Right lobe of liver (tissue), 6 donors: ENCODE data around the gene KMT2E. TPM values are rescaled to one million over a fixed set of nuclear protein-coding genes. Genes with fewer than 3 reads are reported as not detected.
"Not testable (repeated sequence)": the region's sequence is repeated elsewhere in the genome, so short reads cannot be mapped to it uniquely, and the experiment has no call there.

Experiments used
- ATAC-seq, 4 donors: fragments of 200-7000 bp; cut with Tn5 transposase; one replicate each; pipeline ENCODE4 v1.9.1; 2020; ENCODE audit warnings: mild to moderate bottlenecking in 4 of 4, moderate library complexity in 4 of 4
- DNase-seq, 3 donors: peaks; one replicate each; pipeline ENCODE4 v3.0.0-alpha.2; 2020
- H3K27ac ChIP-seq, 3 donors: fragments of 200-600 bp; one replicate each; pipeline ENCODE4 v1.8.0; 2022
- H3K27me3 ChIP-seq, 2 donors: fragments of 200-600 bp; one replicate each; pipeline ENCODE4 v1.8.0; 2022
- H3K36me3 ChIP-seq, 4 donors: fragments of 200-600 bp; sonication (generic) in 1 of 4; one replicate each; pipeline versions ENCODE4 v1.5.1 to v1.8.0; 2017 to 2022; ENCODE audit warnings: control low read depth in 1 of 4
- H3K4me1 ChIP-seq, 4 donors: fragments of 200-600 bp; sonication (generic) in 1 of 4; one replicate each; pipeline versions ENCODE4 v1.5.1 to v1.8.0; 2017 to 2022; ENCODE audit warnings: control low read depth in 1 of 4
- H3K4me3 ChIP-seq, 3 donors: fragments of 200-600 bp; one replicate each; pipeline ENCODE4 v1.8.0; 2022
- H3K9me3 ChIP-seq, 4 donors: fragments of 200-600 bp; sonication (generic) in 1 of 4; one replicate each; pipeline versions ENCODE4 v1.5.1 to v1.8.0; 2017 to 2022; ENCODE audit warnings: control low read depth in 1 of 4
- POLR2A ChIP-seq: fragments of 450-650 bp; IDR thresholded peaks from one replicate; pipeline ENCODE4 v1.6.1; 2017; ENCODE audit warnings: antibody characterized with exemption, mild to moderate bottlenecking
- WGBS: methylation state at CpG from one replicate; pipeline ENCODE4 v1.1.6; 2018; ENCODE audit warnings: low coverage, low lambda C conversion rate; ENCODE audit not compliant: insufficient coverage; ENCODE audit errors: missing lambda C conversion rate; 5-methylcytosine and 5-hydroxymethylcytosine counted together
- intact Hi-C, 2 donors: fragments of 100-400 bp; cut with DNase I; formaldehyde crosslinking; loops; one replicate each; pipeline versions ENCODE4 v1.11.2 to v1.14.1; 2022
- total RNA-seq, 6 experiments: library from RNA; depleted of rRNA in 2 of 6; stranded (reverse); fragments of >200 nt in 2 of 6; fragmentation: NEBNext Ultra II Directional in 3 of 6; extraction: Animal tissue kit (Norgen Biotek cat#: 25700) in 3 of 6; gene quantifications; one replicate each; pipeline versions ENCODE4 v1.1.0 to v1.2.4, GENCODE V29; 2016 to 2023
- TF ChIP-seq, protein P1 (sequence below), 4 donors: fragments of 200-600 bp in 3 of 4; fragments of 450-650 bp in 1 of 4; IDR thresholded peaks; one replicate each; pipeline versions ENCODE4 v1.5.1 to v1.8.0; 2016 to 2022; ENCODE audit warnings: antibody characterized with exemption in 4 of 4, mild to moderate bottlenecking in 2 of 4
- donor health status: DM: no; HTN: yes; CAD: no.
- donor health status: DM: no; HTN: no; CAD: no.
- donor health status: DM: no; HTN: no; CAD: no.
- donor health status: DM: no; HTN: yes; CAD: no.
- donor health status: DM: no; HTN: yes; CAD: no.

KMT2E gene
- total RNA-seq, 6 experiments from 2014 or later, result 21.6 to 31.6 (median 25.3) TPM

DNA sequence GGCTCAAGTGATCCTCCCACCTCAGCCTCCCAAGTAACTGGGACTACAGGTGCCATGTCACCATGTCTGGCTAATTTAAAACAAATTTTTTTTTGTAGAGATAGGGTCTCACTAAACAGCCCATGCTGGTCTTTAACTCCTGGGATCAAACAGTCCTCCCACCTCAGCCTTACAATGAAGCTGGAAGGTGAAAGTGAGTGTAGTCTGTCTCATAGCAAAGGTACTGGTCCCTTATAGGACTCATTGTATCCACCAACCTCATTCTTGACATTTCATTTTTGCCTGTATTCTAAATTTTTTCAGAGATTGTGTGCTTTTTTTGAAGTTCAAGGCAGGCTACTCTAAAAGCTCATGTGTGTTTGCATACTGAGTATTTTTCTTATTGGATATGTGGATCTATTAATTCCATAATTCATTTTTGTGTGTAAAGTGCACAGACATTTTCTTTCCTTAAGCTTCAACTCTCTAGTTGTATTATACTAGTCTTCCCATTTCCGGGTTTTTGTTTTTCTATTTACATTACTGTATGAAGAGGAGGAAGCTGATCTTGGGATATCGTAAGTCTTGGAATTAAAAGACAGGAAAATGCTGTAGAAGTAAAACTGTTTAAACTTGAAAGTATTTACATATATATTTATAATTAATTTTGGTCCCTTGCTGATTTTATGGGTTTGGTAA, 13.3 kb downstream of the KMT2E start:
- H3K27me3 ChIP-seq, result no peaks in the 10 kb centered on the region
- no peak overlapping the region for H3K4me3 ChIP-seq
- DNase-seq (no peak), ATAC-seq (no peak)
- no peaks in the 10 kb centered on the region for H3K9me3 ChIP-seq
- 47% methylated on average over 2 of the region's 2 CpGs for WGBS
- peaks cover 0 to 54% (median 15%) of the 10 kb centered on the region in 4 donors for H3K4me1 ChIP-seq
- intact Hi-C loops, result no loop called here
- no peaks in the 10 kb centered on the region for H3K36me3 ChIP-seq
- TF ChIP-seq, protein P1, sequence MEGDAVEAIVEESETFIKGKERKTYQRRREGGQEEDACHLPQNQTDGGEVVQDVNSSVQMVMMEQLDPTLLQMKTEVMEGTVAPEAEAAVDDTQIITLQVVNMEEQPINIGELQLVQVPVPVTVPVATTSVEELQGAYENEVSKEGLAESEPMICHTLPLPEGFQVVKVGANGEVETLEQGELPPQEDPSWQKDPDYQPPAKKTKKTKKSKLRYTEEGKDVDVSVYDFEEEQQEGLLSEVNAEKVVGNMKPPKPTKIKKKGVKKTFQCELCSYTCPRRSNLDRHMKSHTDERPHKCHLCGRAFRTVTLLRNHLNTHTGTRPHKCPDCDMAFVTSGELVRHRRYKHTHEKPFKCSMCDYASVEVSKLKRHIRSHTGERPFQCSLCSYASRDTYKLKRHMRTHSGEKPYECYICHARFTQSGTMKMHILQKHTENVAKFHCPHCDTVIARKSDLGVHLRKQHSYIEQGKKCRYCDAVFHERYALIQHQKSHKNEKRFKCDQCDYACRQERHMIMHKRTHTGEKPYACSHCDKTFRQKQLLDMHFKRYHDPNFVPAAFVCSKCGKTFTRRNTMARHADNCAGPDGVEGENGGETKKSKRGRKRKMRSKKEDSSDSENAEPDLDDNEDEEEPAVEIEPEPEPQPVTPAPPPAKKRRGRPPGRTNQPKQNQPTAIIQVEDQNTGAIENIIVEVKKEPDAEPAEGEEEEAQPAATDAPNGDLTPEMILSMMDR (IDR thresholded peaks at IDR 0.05), result no peak
- H3K27ac ChIP-seq, result no peak overlapping the region

DNA sequence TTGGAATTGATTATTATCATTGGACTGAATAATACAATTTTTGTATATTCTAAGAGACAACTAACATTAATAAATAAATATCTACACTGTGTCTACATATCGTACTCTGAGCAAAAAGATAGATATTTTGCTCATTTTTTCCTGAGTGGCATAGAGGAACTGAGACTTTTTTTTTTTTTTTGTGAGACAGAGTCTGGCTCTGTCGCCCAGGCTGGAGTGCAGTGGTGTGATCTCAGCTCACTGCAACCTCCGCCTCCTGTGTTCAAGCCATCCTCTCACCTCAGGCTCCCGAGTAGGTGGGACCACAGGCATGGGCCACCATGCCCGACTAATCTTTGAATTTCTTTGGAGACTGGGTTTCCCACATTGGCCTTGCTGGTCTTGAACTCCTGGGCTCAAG, 14.0 kb downstream of the KMT2E start:
- DNase-seq (no peak), ATAC-seq (no peak)
- Histone ChIP-seq H3K27me3 (no peaks in the 10 kb centered on the region), H3K4me3 (no peak overlapping the region), H3K36me3 (no peaks in the 10 kb centered on the region), H3K27ac (no peak overlapping the region), H3K9me3 (no peaks in the 10 kb centered on the region), H3K4me1 (peaks cover 0 to 47% (median 14%) of the 10 kb centered on the region in 4 donors)
- WGBS, result 68% methylated on average over 4 of the region's 5 CpGs
- TF ChIP-seq, protein P1 (IDR thresholded peaks at IDR 0.05), result no peak
- no peak for TF ChIP-seq POLR2A
- intact Hi-C loops, result no loop called here

DNA sequence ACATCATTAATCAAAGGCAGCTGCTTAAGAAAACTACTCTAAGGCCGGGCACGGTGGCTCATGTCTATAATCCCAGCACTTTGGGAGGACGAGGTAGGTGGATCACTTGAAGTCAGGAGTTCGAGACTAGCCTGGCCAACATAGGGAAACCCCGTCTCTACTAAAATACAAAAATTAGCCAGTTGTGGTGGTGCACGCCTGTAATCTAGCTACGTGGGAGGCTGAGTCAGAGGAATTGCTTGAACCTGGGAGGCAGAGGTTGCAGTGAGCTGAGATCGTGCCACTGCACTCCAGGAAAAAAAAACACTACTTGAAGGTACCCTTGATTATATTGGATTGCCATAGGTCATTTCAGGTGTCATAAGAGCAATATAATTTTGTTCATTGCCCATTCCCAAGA, 14.9 kb downstream of the KMT2E start:
- H3K36me3 ChIP-seq, ATAC-seq, H3K27me3 ChIP-seq, DNase-seq, H3K4me3 ChIP-seq, H3K9me3 ChIP-seq, intact Hi-C loops, H3K27ac ChIP-seq: not testable (repeated sequence)
- peaks cover 0 to 41% (median 14%) of the 10 kb centered on the region in 4 donors for H3K4me1 ChIP-seq
- 93% methylated on average over 8 of the region's 8 CpGs for WGBS

DNA sequence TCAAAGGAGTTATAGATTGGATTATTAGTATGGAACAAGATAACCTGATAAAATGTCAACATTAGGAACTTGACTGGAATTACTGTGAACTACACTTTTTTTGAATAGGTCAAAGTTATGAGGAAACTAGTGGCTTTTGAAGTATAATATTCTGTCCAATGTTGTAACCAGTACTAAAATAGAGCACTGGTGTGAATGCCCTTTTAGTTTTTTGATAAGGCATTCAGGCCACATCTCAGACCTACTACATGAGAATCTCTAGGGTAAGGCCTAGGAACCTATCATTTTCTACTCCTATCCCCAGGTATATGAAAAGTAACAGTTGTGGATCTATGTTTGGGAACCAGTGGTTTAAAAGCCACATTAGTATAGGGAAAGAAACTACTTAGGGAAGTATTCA, 16.4 kb downstream of the KMT2E start:
- ATAC-seq, result no peak
- no peak for TF ChIP-seq POLR2A
- TF ChIP-seq, protein P1 (IDR thresholded peaks at IDR 0.05), result no peak
- no peaks in the 10 kb centered on the region for H3K9me3 ChIP-seq
- H3K36me3 ChIP-seq, result no peaks in the 10 kb centered on the region
- intact Hi-C loops, result no loop called here
- H3K4me3 ChIP-seq, result no peak overlapping the region
- DNase-seq, result no peak
- H3K4me1 ChIP-seq, result peaks cover 0 to 26% (median 10%) of the 10 kb centered on the region in 4 donors
- no peaks in the 10 kb centered on the region for H3K27me3 ChIP-seq
- H3K27ac ChIP-seq, result no peak overlapping the region

DNA sequence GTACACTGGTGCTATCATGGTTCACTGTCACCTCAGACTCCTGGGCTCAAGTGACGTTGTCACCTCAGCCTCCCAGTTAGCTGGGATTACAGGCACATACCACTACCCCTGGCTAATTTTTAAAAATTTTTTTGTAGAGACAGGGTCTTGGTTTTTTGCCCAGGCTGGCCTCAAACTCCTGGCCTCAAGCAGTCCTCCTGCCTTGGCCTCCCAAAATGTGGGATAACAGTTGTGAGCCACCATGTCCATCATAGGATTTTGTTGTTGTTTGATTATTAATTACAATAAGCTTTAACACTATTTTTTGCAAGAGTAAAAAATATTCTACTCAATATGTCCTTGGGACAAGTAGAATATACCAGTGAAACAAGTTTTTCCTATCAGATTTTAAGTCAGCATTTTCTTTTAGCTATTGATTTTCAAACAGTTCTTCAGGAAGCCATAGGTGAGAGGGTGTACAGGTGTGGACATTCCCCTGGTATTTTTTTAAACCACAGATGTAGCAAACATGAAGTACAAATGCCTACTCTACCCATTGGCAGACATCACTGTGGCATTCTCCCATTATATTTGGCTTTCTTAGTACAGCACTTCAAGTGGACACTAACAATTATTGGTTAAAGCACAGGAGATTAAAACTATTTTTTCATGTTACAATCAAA, 18.7 kb downstream of the KMT2E start:
- 82% methylated on average over 1 of the region's 1 CpG for WGBS
- no peak for ATAC-seq

More for the DNA sequence above, 18.7 kb downstream of the KMT2E start:
- no peak for DNase-seq
- Histone ChIP-seq H3K4me1 (peaks cover 0 to 20% (median 5%) of the 10 kb centered on the region in 4 donors), H3K9me3 (no peaks in the 10 kb centered on the region), H3K4me3 (no peak overlapping the region), H3K27me3 (no peaks in the 10 kb centered on the region), H3K27ac (no peak overlapping the region), H3K36me3 (no peaks in the 10 kb centered on the region)
- intact Hi-C loops, result no loop called here
- TF ChIP-seq POLR2A, result no peak
- TF ChIP-seq, protein P1 (IDR thresholded peaks at IDR 0.05), result no peak
